Coronary artery (tissue), 2 donors: ENCODE measurements around the gene SLC6A11.
A peak's percentile ranks its signal among the peaks of the same experiment; 100 is the strongest.

Experiments
- DNase-seq: peaks from one replicate; pipeline ENCODE4 v3.0.0-alpha.2; 2017; ENCODE audit warnings: low spot score
- H3K27ac ChIP-seq, 2 donors: fragments of 200-600 bp; sonication (generic); one replicate each; pipeline ENCODE4 v1.5.1; 2016 to 2019
- H3K4me3 ChIP-seq: fragments of 200-600 bp; sonication (generic); 2 replicates; pipeline ENCODE4 v1.5.1; 2016; ENCODE audit warnings: mild to moderate bottlenecking, moderate library complexity
- TF ChIP-seq, protein P1 (sequence below): fragments of 200-600 bp; sonication (generic); IDR thresholded peaks from one replicate; pipeline ENCODE4 v1.5.1; 2019; ENCODE audit warnings: antibody characterized with exemption

SLC6A11 gene

DNA sequence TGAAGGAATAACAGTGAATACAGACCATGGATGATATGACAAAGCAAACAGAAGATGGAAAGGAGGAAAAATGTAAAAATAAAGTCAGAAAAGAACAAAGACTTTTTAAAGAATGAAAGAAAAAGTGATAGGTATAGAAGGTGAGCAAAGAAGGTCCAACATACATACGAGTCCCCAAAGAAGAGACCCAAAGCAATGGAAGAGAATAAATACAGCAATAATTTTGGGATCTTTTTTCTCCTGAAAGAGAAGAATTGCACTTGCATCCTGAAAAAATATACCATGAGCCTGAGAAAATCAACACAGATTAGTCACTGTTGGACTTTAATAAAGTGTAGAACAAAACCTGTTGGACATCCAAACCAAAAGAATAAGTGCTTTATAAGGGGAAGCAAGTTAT is 91.2 kb downstream of the SLC6A11 start:
- H3K4me3 ChIP-seq: no peak overlapping the region
- H3K27ac ChIP-seq: no peak overlapping the region
- TF ChIP-seq, protein P1, sequence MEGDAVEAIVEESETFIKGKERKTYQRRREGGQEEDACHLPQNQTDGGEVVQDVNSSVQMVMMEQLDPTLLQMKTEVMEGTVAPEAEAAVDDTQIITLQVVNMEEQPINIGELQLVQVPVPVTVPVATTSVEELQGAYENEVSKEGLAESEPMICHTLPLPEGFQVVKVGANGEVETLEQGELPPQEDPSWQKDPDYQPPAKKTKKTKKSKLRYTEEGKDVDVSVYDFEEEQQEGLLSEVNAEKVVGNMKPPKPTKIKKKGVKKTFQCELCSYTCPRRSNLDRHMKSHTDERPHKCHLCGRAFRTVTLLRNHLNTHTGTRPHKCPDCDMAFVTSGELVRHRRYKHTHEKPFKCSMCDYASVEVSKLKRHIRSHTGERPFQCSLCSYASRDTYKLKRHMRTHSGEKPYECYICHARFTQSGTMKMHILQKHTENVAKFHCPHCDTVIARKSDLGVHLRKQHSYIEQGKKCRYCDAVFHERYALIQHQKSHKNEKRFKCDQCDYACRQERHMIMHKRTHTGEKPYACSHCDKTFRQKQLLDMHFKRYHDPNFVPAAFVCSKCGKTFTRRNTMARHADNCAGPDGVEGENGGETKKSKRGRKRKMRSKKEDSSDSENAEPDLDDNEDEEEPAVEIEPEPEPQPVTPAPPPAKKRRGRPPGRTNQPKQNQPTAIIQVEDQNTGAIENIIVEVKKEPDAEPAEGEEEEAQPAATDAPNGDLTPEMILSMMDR: no peak
- no peak for DNase-seq

DNA sequence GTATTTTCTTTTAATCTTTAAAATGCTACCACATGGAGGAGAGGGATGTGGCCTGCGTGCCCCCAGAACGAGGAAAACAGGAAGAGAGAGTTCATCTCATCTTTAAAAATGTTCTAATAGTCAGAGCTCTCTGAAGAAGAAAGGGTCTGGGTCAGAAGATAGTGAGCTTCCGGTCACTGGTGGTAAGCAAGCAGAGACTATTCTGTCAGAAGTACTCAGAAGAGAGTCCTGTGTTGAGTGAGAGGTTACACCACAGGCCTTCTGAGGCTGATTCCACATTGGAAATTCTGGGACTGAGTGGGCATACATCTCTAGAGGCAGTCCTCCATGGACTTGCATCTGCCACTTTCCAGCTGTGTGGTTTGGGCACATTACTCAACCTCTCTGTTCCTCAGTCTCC is 94.3 kb downstream of the SLC6A11 start:
- Histone ChIP-seq H3K27ac (no peak overlapping the region), H3K4me3 (no peak overlapping the region)
- TF ChIP-seq, protein P1: no peak
- DNase-seq: no peak

DNA sequence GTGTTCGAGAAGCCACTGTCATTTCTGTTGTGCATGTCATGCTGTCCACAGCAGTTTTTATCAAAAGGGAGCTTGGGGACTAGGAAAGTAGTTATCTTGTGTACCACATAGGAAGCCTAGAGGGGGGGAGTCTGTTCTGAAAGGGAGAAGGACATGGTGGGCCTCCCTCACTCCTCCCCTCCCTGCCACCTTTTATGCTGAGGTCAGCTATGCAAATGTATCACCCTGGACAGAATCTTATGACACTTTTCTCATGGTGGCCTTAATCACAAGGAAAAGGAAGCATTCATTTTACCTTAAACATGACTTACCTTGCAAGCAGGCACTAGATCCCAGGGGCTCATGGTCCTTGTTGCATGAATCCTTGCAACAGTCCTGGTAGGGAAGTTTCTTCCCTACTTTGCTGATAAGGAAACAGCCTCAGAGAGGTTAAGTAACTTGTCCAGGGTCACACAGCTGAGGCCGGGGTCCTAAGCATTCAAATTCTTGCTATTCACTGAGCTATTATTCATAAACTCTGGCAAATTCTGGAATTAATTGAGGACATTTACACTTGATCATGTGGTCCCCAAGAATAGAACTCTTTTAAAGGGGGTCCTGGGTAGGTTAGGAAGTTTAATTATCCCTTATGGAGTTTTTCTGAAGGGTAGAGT is 95.4 kb downstream of the SLC6A11 start:
- TF ChIP-seq, protein P1: no peak
- DNase-seq: no peak
- H3K4me3 ChIP-seq: no peak overlapping the region
- H3K27ac ChIP-seq: no peak overlapping the region

DNA sequence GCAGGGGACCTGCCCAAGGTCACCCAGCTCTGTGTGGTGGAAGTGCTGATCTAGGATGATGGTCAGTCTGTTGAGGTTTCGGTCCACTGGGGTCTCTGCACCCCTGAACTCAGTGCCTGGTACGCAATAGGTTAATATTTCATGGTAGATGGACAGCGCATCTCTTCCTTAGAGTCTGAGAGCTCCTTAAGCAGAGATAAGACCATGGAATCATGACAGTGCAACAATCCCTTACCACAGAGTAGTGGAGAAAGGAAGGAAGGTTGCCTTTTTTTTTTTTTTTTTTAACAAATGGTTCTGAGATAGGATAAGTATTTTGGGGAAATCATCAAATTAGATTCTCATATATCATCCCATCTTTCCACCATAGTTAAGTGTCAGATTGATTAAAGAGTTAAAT is 96.8 kb downstream of the SLC6A11 start:
- TF ChIP-seq, protein P1: no peak
- DNase-seq: no peak
- Histone ChIP-seq H3K4me3 (no peak overlapping the region), H3K27ac (no peak overlapping the region)

DNA sequence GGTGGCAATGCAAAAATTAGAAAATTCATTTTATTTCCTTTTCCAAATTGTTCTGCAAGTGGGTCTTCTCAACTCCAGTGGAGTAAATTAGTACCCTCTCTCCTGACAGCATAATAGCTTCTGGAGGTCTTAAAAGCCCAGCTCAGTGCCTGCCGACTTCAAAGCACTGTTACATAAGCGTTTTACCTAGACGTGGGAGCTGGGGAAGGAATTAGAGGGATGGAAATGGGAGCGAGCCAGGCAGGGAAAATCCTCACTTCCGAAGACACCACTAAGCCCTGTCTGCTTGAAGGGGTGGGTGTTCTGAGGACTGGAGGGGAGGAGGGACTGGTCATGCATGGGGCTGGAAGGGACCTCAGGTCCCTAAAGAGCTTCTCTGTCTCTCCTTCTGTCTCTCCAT is 99.3 kb downstream of the SLC6A11 start:
- no peak for DNase-seq
- Histone ChIP-seq H3K27ac (no peak overlapping the region), H3K4me3 (no peak overlapping the region)
- TF ChIP-seq, protein P1: no peak

DNA sequence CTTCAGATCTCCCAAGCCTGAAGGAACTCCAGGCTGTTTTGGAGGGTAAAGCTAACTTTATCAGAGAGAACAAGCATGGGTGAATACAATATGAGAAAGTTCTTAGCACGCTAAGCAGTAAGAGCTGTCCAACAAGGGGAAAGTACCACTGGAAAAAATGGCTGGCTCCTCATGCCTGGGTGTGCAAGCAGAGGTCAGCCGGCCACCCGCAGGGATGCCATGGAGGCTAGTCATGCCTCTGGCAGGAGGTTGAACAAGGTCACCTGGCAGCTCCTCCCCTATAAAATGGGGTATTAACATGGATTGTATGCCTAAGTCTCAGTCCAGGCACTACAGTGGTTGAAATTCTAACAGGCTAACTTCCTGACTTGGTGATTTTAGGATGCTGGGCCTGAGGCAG is 101.1 kb downstream of the SLC6A11 start:
- Histone ChIP-seq H3K4me3 (no peak overlapping the region), H3K27ac (no peak overlapping the region)
- TF ChIP-seq, protein P1: no peak
- peak; percentile 41 for DNase-seq

DNA sequence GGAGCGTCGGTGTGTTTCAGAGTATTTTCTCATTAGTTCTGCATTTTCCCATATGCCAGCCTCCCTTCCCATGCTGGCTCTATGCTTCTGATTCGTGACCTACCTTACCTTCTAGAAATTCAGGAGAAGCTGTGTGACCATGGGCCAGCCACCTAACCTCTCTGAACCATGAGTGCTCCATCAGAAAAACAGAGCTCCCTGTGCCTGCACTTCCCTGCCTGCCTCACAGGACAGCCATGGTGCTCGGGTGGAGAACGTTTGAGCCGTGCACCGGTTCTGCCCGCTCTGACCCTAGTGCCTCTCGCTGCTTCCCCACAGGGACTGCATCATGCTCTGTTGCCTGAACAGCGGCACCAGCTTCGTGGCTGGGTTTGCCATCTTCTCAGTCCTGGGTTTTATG is 102.0 kb downstream of the SLC6A11 start:
- TF ChIP-seq, protein P1: no peak
- Histone ChIP-seq H3K4me3 (no peak overlapping the region), H3K27ac (no peak overlapping the region)
- peak; percentile 52 for DNase-seq
